WTC11 (cell line): ENCODE measurements around the gene SYT1.

Experiments
- CREB1 ChIP-seq: sonication (generic); formaldehyde crosslinking; IDR thresholded peaks from 2 replicates; pipeline ENCODE4 v1.8.0; 2023; ENCODE audit warnings: mild to moderate bottlenecking, missing genetic modification reagents
- CTCF ChIP-seq: fragments of 200-600 bp; IDR thresholded peaks from 2 replicates; pipeline ENCODE4 v1.8.0; 2022; ENCODE audit warnings: antibody characterized with exemption
- E2F1 ChIP-seq: sonication (generic); formaldehyde crosslinking; IDR thresholded peaks from 2 replicates; pipeline ENCODE4 v1.8.0; 2022; ENCODE audit warnings: mild to moderate bottlenecking, missing genetic modification reagents
- EMX1 ChIP-seq: fragments of 250-450 bp; sonication (Bioruptor Pico); IDR thresholded peaks from 2 replicates; pipeline ENCODE4 v1.8.0; 2021; ENCODE audit warnings: mild to moderate bottlenecking
- FOXP1 ChIP-seq: sonication (generic); formaldehyde crosslinking; IDR thresholded peaks from 2 replicates; pipeline ENCODE4 v1.8.0; 2022; ENCODE audit warnings: missing genetic modification reagents, mild to moderate bottlenecking, moderate library complexity, borderline replicate concordance
- GTF2I ChIP-seq: fragments of 250-450 bp; sonication (Bioruptor Pico); conservative IDR thresholded peaks from 2 replicates; pipeline ENCODE4 v1.4.0; 2021; ENCODE audit warnings: mild to moderate bottlenecking
- MAX ChIP-seq: sonication (generic); formaldehyde crosslinking; IDR thresholded peaks from 2 replicates; pipeline ENCODE4 v1.8.0; 2022; ENCODE audit warnings: mild to moderate bottlenecking, missing genetic modification reagents
- NR3C1 ChIP-seq: sonication (generic); formaldehyde crosslinking; conservative IDR thresholded peaks from 2 replicates; pipeline ENCODE4 v1.8.1; 2023; ENCODE audit warnings: low read depth, mild to moderate bottlenecking, missing genetic modification reagents
- PREB ChIP-seq: sonication (generic); formaldehyde crosslinking; IDR thresholded peaks from 2 replicates; pipeline ENCODE4 v1.8.1; 2022; ENCODE audit warnings: mild to moderate bottlenecking, missing genetic modification reagents, moderate library complexity, borderline replicate concordance
- SMAD4 ChIP-seq: sonication (generic); formaldehyde crosslinking; IDR thresholded peaks from 2 replicates; pipeline ENCODE4 v1.8.0; 2022; ENCODE audit warnings: mild to moderate bottlenecking, missing genetic modification reagents
- USF1 ChIP-seq: sonication (generic); formaldehyde crosslinking; IDR thresholded peaks from 2 replicates; pipeline ENCODE4 v1.8.0; 2022; ENCODE audit warnings: mild to moderate bottlenecking, missing genetic modification reagents
- ZNF263 ChIP-seq: sonication (generic); formaldehyde crosslinking; IDR thresholded peaks from 2 replicates; pipeline ENCODE4 v1.8.1; 2022; ENCODE audit warnings: low read depth, mild to moderate bottlenecking, moderate library complexity, missing genetic modification reagents
- ZNF423 ChIP-seq: fragments of 250-450 bp; sonication (Bioruptor Pico); IDR thresholded peaks from 2 replicates; pipeline ENCODE4 v2.1.2; 2022; ENCODE audit warnings: mild to moderate bottlenecking, moderate library complexity

- TF ChIP-seq CTCF (no peak), FOXP1 (CRISPR knock-in tag) (no peak), USF1 (CRISPR knock-in tag) (no peak), GTF2I (CRISPR knock-in tag) (no peak), ZNF263 (CRISPR knock-in tag) (no peak), ZNF423 (CRISPR knock-in tag) (no peak), E2F1 (no peak), NR3C1 (CRISPR knock-in tag) (no peak), EMX1 (CRISPR knock-in tag) (no peak), PREB (no peak), CREB1 (no peak), MAX (no peak), SMAD4 (CRISPR knock-in tag) (no peak)
These were observed 14.3 kb downstream of the SYT1 start for GRCh38 chr12:78878866-78879265.
